ENCODE measurements around the gene SFN. TPM values are rescaled to one million over a fixed set of nuclear protein-coding genes. Genes with fewer than 3 reads are reported as not detected.
A peak's percentile ranks its signal among the peaks of the same experiment; 100 is the strongest.
"Not testable (repeated sequence)": the region's sequence is repeated elsewhere in the genome, so short reads cannot be mapped to it uniquely, and the experiment has no call there.

Gene SFN
- total and polyA plus RNA-seq, 2 donors from 2014 or later = 2.9 to 44.7 TPM

DNA sequence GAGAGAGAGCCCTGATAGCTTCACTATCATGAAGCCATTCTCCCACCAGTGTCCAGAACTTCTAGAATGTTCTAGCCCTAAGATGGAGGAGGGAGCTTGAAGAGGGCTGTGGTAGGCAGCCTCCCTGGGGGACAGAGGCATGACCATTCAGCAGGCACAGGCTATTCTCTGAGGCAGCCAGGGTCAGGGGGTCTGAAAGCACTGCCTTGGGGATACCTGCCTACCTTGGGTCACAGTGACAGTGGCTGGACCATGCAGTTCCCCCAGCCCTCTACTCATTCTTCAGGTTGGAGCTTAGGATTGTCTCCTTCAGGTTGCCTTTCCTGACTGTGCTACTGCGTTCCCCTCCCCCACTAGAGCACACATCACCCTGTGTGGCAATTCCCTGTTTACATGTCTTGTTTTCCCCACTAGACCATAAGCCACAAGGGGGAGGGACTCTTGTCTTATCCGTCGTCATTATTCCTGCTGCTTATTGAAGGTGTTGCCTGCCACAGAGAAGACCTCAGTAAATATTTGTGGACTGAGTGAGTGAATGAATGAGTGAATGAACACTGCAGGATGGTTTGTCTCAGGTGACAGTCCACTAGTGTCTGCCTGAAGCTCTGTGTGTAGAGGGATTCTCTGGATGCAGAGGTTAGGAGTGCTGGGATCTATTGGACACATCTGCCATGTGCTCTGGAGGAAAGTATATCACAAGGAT is 31.3 kb upstream of the SFN start:
- no peaks in the 10 kb centered on the region for H3K9me3 ChIP-seq (ENCODE audit: control insufficient read depth in 2 of 3, insufficient read depth in 1 of 3, low read length in 3 of 3)
- FAIRE-seq = no peak
- no peak overlapping the region for H3K4me3 ChIP-seq (ENCODE audit: low read length in 3 of 3)
- H3K36me3 ChIP-seq (ENCODE audit: control insufficient read depth in 2 of 3, insufficient read depth in 3 of 3, low read length in 3 of 3) = peaks cover 0 to 23% (median 3%) of the 10 kb centered on the region in 3 donors
- no peaks in the 10 kb centered on the region for H3K27me3 ChIP-seq (ENCODE audit: control insufficient read depth, insufficient read depth, low read length)
- H3K4me1 ChIP-seq (ENCODE audit: control insufficient read depth in 2 of 3, insufficient read depth in 2 of 3, low read depth in 1 of 3, low read length in 3 of 3) = peaks cover 0 to 15% (median 4%) of the 10 kb centered on the region in 3 donors
- intact Hi-C loops (cut with DNase I) = no loop called here
- no peak overlapping the region for H3K27ac ChIP-seq (ENCODE audit: low read depth in 2 of 2, low read length in 2 of 2)
- DNase-seq = no peak
- TF ChIP-seq, protein P1, sequence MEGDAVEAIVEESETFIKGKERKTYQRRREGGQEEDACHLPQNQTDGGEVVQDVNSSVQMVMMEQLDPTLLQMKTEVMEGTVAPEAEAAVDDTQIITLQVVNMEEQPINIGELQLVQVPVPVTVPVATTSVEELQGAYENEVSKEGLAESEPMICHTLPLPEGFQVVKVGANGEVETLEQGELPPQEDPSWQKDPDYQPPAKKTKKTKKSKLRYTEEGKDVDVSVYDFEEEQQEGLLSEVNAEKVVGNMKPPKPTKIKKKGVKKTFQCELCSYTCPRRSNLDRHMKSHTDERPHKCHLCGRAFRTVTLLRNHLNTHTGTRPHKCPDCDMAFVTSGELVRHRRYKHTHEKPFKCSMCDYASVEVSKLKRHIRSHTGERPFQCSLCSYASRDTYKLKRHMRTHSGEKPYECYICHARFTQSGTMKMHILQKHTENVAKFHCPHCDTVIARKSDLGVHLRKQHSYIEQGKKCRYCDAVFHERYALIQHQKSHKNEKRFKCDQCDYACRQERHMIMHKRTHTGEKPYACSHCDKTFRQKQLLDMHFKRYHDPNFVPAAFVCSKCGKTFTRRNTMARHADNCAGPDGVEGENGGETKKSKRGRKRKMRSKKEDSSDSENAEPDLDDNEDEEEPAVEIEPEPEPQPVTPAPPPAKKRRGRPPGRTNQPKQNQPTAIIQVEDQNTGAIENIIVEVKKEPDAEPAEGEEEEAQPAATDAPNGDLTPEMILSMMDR (IDR thresholded peaks at IDR 0.05; ENCODE audit: borderline replicate concordance, extremely low read depth, insufficient read depth) = no peak
- no peak overlapping the region for H3K9ac ChIP-seq (ENCODE audit: low read length in 3 of 3)

DNA sequence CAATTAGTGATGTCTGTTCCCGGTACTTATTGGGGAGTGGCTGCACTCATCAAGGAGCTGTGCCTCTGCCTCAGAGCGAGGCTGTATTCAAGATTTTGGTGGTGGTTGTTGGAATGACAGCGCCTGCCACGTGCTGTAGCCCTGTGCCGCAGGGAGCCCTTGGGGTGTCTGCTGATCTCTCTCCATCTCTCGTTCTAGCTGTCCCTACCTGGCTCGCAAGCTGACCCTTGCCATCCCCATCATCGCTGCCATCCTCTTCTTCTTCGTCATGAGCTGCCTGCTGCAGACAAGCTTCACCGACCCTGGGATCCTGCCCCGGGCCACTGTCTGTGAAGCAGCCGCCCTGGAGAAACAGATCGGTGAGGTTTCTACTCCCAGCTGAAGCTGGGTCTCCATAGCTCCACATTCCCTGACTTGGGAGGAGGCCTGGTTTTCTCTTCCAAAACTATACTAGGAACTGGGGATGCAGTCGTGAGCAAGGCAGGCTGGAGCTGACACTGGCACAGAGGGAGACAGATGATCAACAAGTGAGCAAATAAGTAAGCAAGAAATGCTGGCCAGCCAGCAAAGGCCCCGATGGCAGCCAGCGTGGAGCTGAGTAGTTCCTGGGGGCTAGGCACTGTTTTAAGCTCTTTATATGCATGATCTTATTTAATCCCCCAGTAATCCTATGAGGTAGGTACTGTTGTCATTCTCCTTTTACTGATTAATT is 30.5 kb upstream of the SFN start:
- TF ChIP-seq, protein P1 (IDR thresholded peaks at IDR 0.05; ENCODE audit: borderline replicate concordance, extremely low read depth, insufficient read depth) = no peak
- H3K4me1 ChIP-seq (ENCODE audit: control insufficient read depth in 2 of 3, insufficient read depth in 2 of 3, low read depth in 1 of 3, low read length in 3 of 3) = peaks cover 0 to 12% (median 4%) of the 10 kb centered on the region in 3 donors
- no peak overlapping the region for H3K9ac ChIP-seq (ENCODE audit: low read length in 3 of 3)
- intact Hi-C loops (cut with DNase I) = no loop called here
- no peak for FAIRE-seq
- DNase-seq = no peak
- peaks cover 0 to 23% (median 3%) of the 10 kb centered on the region in 3 donors for H3K36me3 ChIP-seq (ENCODE audit: control insufficient read depth in 2 of 3, insufficient read depth in 3 of 3, low read length in 3 of 3)
- H3K27ac ChIP-seq (ENCODE audit: low read depth in 2 of 2, low read length in 2 of 2) = no peak overlapping the region
- no peaks in the 10 kb centered on the region for H3K27me3 ChIP-seq (ENCODE audit: control insufficient read depth, insufficient read depth, low read length)
- no peak overlapping the region for H3K4me3 ChIP-seq (ENCODE audit: low read length in 3 of 3)
- H3K9me3 ChIP-seq (ENCODE audit: control insufficient read depth in 2 of 3, insufficient read depth in 1 of 3, low read length in 3 of 3) = no peaks in the 10 kb centered on the region

DNA sequence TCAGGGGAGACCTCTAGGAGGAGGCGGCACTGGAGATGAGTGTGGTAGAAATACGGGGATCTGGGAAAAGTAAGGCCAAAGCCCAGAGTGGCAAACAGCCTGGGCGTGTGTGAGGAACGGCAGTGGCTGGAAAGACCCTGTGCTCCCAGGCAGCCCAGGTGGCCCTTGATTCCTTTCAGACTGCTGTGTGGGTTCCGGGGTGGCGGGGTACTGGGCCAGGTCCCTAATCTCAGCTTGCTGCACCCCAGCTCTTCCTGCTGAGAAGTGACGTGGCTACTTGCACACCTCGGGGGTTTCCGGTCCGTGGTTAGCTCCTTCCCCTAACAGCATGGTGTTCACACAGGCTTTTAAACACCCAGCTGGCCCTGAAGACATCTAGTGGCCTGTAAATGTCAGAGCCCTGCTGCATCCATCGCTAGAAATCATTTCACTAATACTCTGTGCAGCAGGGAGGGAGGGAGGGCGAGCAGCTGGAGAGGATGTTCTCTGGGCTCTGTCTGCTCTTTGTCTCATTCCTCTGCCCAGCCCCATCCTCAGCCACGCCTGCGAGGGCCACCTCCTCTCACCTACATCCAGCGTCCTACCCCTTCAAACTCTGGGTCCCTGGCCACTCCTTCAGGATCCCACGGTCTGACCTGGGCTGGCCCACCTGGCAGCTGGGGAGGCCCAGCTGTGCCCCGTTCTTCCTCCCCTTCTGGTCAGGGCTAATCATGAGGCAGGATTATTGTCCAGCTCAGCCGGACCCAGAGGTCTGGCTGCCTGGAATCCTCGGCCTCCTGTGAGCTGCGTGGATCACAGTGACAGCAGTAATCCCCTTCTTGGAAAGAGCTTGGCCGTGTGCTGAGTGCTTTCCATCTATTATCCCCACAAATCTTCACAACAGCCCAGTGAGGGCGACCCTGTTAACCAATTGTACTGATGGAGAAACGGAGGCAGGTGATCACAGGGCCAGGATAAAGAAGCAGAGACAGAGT is 29.2 kb upstream of the SFN start:
- FAIRE-seq (no peak), DNase-seq (peak in 1 of 5 donors; percentile 83)
- H3K9ac ChIP-seq (ENCODE audit: low read length in 3 of 3) = no peak overlapping the region
- H3K4me1 ChIP-seq (ENCODE audit: control insufficient read depth in 2 of 3, insufficient read depth in 2 of 3, low read depth in 1 of 3, low read length in 3 of 3) = peaks cover 0 to 7% (median 1%) of the 10 kb centered on the region in 3 donors
- H3K4me3 ChIP-seq (ENCODE audit: low read length in 3 of 3) = no peak overlapping the region
- TF ChIP-seq, protein P1 (IDR thresholded peaks at IDR 0.05; ENCODE audit: borderline replicate concordance, extremely low read depth, insufficient read depth) = no peak
- H3K27me3 ChIP-seq (ENCODE audit: control insufficient read depth, insufficient read depth, low read length) = no peaks in the 10 kb centered on the region
- H3K9me3 ChIP-seq (ENCODE audit: control insufficient read depth in 2 of 3, insufficient read depth in 1 of 3, low read length in 3 of 3) = no peaks in the 10 kb centered on the region
- H3K27ac ChIP-seq (ENCODE audit: low read depth in 2 of 2, low read length in 2 of 2) = peak overlapping the region in 1 of 2 donors; percentile 32
- intact Hi-C loops (cut with DNase I) = no loop called here
- peaks cover 0 to 26% (median 3%) of the 10 kb centered on the region in 3 donors for H3K36me3 ChIP-seq (ENCODE audit: control insufficient read depth in 2 of 3, insufficient read depth in 3 of 3, low read length in 3 of 3)

DNA sequence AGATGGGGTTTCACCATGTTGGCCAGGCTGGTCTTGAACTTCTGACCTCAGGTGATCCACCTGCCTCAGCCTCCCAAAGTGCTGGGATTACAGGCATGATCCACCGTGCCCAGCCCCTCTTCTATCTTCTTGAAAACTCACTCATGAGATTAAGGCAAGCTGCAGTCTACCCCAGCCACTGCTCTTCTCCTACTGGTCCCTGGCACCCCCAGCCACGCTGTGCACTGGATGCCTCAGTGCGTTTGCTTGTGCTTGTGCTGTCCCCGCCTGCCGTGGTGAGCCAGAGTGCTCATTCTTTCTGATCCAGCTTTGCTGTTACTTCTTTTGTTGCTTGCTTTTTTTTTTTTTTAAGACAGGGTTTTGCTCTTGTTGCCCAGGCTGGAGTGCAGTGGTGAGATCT is 25.3 kb upstream of the SFN start:
- H3K9me3 ChIP-seq (ENCODE audit: control insufficient read depth in 2 of 3, insufficient read depth in 1 of 3, low read length in 3 of 3); H3K27me3 ChIP-seq (ENCODE audit: control insufficient read depth, insufficient read depth, low read length); intact Hi-C loops (cut with DNase I); H3K4me1 ChIP-seq (ENCODE audit: control insufficient read depth in 2 of 3, insufficient read depth in 2 of 3, low read depth in 1 of 3, low read length in 3 of 3); DNase-seq; H3K27ac ChIP-seq (ENCODE audit: low read depth in 2 of 2, low read length in 2 of 2); H3K9ac ChIP-seq (ENCODE audit: low read length in 3 of 3); FAIRE-seq; H3K4me3 ChIP-seq (ENCODE audit: low read length in 3 of 3): not testable (repeated sequence)
- peaks cover 3 to 18% (median 10%) of the 10 kb centered on the region in 3 donors for H3K36me3 ChIP-seq (ENCODE audit: control insufficient read depth in 2 of 3, insufficient read depth in 3 of 3, low read length in 3 of 3)
